ENCODE results near the gene SPATA31C1. TPM values are rescaled to one million over a fixed set of nuclear protein-coding genes. Genes with fewer than 3 reads are reported as not detected.

SPATA31C1 gene
- total and polyA plus RNA-seq, 2 donors (not counting 3 experiments of a cell fraction or from before 2014, with no cell fraction given), result not detected

DNA sequence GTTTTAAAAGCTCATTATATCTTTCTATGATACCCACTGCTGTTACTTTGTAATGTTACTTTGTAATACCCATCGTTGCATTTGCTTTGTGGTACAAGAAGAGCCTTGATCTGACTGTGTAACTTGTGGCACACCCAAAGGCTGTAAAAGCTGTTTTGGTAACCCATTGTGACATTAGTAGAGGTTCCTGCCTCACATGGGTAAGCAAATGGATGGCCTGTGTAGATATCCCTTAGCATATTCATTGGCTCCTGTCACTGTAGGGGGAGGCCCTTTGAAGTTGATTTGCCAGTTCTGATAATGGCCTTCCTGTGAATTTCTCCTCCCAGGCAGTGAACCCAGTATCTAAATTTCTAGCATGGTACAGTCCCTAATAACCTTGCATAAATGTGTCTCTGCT, 40.8 kb downstream of the SPATA31C1 start:
- H3K27ac ChIP-seq (ENCODE audit: insufficient read depth, low read depth, low read length), result no peak overlapping the region
- ChIA-PET CTCF (no interaction called here), POLR2A (no interaction called here)
- TF ChIP-seq FOS (IDR thresholded peaks at IDR 0.05; ENCODE audit: borderline replicate concordance, insufficient read depth, low read length) (no peak), GATA2 (IDR thresholded peaks at IDR 0.05; ENCODE audit: insufficient read depth, insufficient read length, low read depth, low read length) (no peak), JUN (IDR thresholded peaks at IDR 0.05; ENCODE audit: borderline replicate concordance, insufficient read depth, insufficient read length, low read depth) (no peak), POLR2A (IDR thresholded peaks at IDR 0.05; ENCODE audit: low read depth, low read length) (no peak), EZH2 (IDR thresholded peaks at IDR 0.05; ENCODE audit: borderline replicate concordance, low read depth, low read length, severe bottlenecking) (no peak), MYC (IDR thresholded peaks at IDR 0.05; ENCODE audit: low read depth, low read length) (no peak), POLR2AphosphoS5 (IDR thresholded peaks at IDR 0.05; ENCODE audit: insufficient read depth, low read depth, low read length) (no peak)
- TF ChIP-seq, protein P1, sequence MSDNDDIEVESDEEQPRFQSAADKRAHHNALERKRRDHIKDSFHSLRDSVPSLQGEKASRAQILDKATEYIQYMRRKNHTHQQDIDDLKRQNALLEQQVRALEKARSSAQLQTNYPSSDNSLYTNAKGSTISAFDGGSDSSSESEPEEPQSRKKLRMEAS (IDR thresholded peaks at IDR 0.05; ENCODE audit: insufficient read depth, insufficient read length), result no peak
- TF ChIP-seq, protein P2, sequence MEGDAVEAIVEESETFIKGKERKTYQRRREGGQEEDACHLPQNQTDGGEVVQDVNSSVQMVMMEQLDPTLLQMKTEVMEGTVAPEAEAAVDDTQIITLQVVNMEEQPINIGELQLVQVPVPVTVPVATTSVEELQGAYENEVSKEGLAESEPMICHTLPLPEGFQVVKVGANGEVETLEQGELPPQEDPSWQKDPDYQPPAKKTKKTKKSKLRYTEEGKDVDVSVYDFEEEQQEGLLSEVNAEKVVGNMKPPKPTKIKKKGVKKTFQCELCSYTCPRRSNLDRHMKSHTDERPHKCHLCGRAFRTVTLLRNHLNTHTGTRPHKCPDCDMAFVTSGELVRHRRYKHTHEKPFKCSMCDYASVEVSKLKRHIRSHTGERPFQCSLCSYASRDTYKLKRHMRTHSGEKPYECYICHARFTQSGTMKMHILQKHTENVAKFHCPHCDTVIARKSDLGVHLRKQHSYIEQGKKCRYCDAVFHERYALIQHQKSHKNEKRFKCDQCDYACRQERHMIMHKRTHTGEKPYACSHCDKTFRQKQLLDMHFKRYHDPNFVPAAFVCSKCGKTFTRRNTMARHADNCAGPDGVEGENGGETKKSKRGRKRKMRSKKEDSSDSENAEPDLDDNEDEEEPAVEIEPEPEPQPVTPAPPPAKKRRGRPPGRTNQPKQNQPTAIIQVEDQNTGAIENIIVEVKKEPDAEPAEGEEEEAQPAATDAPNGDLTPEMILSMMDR (IDR thresholded peaks at IDR 0.05; ENCODE audit: extremely low read depth in 1 of 2, insufficient read depth in 1 of 2, low read depth in 1 of 2, low read length in 2 of 2), result no peak
- peaks cover 0 to 2% of the 10 kb centered on the region in 2 experiments for H3K27me3 ChIP-seq (ENCODE audit: control insufficient read depth in 2 of 2, insufficient read depth in 2 of 2, low read length in 2 of 2)
- intact Hi-C loops (cut with micrococcal nuclease), result no loop called here
- H2AFZ ChIP-seq (ENCODE audit: low read depth, low read length), result no peak overlapping the region
- no peaks in the 10 kb centered on the region for H3K79me2 ChIP-seq (ENCODE audit: control insufficient read depth, insufficient read depth, low read length)
- no peaks in the 10 kb centered on the region for H3K9me1 ChIP-seq (replicated peaks; ENCODE audit: control insufficient read depth, extremely low read depth, insufficient read depth, low read length)
- dilution Hi-C loops (cut with MboI; ENCODE audit: extremely low pct_ligation_motif_present, low sequenced_read_pairs), result no loop called here
- no peaks in the 10 kb centered on the region for H3K36me3 ChIP-seq (ENCODE audit: control insufficient read depth in 2 of 2, extremely low read depth in 1 of 2, insufficient read depth in 2 of 2, low read length in 2 of 2)
- H3K4me1 ChIP-seq (ENCODE audit: control insufficient read depth, extremely low read depth, insufficient read depth, low read length), result no peaks in the 10 kb centered on the region
- DNase-seq (ENCODE audit: low read depth, low spot score), result no peak
- no peaks in the 10 kb centered on the region for H3K9me3 ChIP-seq (replicated peaks; ENCODE audit: control insufficient read depth, insufficient read depth, low read length)
- no peak overlapping the region for H3K4me2 ChIP-seq (ENCODE audit: insufficient read depth, low read length)
- no peak for FAIRE-seq
- H3K4me3 ChIP-seq (replicated peaks in 1 of 3; ENCODE audit: insufficient read depth in 1 of 3, low read depth in 1 of 3, low read length in 3 of 3), result no peak overlapping the region
- no peak overlapping the region for H3K9ac ChIP-seq (replicated peaks; ENCODE audit: extremely low read depth, insufficient read depth, low read length)
- H4K20me1 ChIP-seq (replicated peaks; ENCODE audit: control insufficient read depth, extremely low read depth, insufficient read depth, low read length), result no peaks in the 10 kb centered on the region
- BruUV-seq (replicated peaks), result no TSS peak
